Osteocyte (in vitro differentiated cells): Measurements from ENCODE around the gene SRRM4. TPM values are rescaled to one million over a fixed set of nuclear protein-coding genes. Genes with fewer than 3 reads are reported as not detected.
A peak's percentile ranks its signal among the peaks of the same experiment; 100 is the strongest.

Experiments used
- DNase-seq: peaks from one replicate; pipeline ENCODE4 v3.0.0; 2021; ENCODE audit warnings: mixed read lengths; ENCODE audit not compliant: unreplicated experiment; ENCODE audit errors: extremely low spot score
- H3K27ac Mint-ChIP-seq: one replicate; pipeline ENCODE4 v1.8.0; 2021; ENCODE audit warnings: mild to moderate bottlenecking, mixed read lengths; ENCODE audit not compliant: unreplicated experiment
- H3K27me3 Mint-ChIP-seq: one replicate; pipeline ENCODE4 v1.8.0; 2021; ENCODE audit warnings: mixed read lengths; ENCODE audit not compliant: unreplicated experiment
- H3K36me3 Mint-ChIP-seq: one replicate; pipeline ENCODE4 v1.8.0; 2021; ENCODE audit warnings: mixed read lengths; ENCODE audit not compliant: unreplicated experiment
- H3K4me1 Mint-ChIP-seq: one replicate; pipeline ENCODE4 v1.8.0; 2021; ENCODE audit warnings: mixed read lengths; ENCODE audit not compliant: unreplicated experiment
- H3K4me3 Mint-ChIP-seq: one replicate; pipeline ENCODE4 v1.8.0; 2021; ENCODE audit warnings: mild to moderate bottlenecking, moderate library complexity, mixed read lengths; ENCODE audit not compliant: unreplicated experiment
- H3K9me3 Mint-ChIP-seq: one replicate; pipeline ENCODE4 v1.8.0; 2021; ENCODE audit warnings: mixed read lengths; ENCODE audit not compliant: unreplicated experiment
- total RNA-seq: library from RNA; stranded (reverse); gene quantifications from 2 replicates; pipeline ENCODE4 v1.2.1, GENCODE V29; 2021
- TF ChIP-seq, protein P1 (sequence below): fragments of 200-600 bp; sonication (generic); IDR thresholded peaks from 2 replicates; pipeline ENCODE4 v1.5.0; 2021; ENCODE audit warnings: antibody characterized with exemption, mild to moderate bottlenecking, moderate library complexity

SRRM4 gene
- total RNA-seq, 1 donor from 2014 or later = not detected

DNA sequence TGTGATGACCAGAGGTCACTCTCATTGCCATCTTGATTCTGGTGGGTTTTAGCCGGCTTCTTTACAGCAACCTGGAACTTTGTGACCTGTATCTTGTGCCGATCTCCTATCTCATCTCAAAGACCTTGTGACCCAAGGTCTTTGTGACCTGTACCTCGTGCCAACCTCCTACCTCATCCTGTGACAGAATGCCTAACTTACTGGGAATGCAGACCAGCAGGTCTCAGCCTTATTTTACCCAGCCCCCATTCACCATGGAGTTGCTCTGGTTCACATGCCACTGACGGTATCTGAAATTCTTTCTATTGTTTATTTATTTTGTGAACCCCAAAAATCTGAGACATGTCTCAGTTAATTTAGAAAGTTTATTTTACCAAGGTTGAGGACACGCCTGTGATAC is 189.9 kb downstream of the SRRM4 start:
- no peak overlapping the region for H3K27ac Mint-ChIP-seq
- H3K27me3 Mint-ChIP-seq = peaks cover 23% of the 10 kb centered on the region
- H3K9me3 Mint-ChIP-seq = no peaks in the 10 kb centered on the region

GRCh38 chr12:119171691-119172425 is 190.5 kb downstream of the SRRM4 start:
- H3K27me3 Mint-ChIP-seq = peaks cover 22% of the 10 kb centered on the region
- no peak overlapping the region for H3K4me3 Mint-ChIP-seq
- H3K27ac Mint-ChIP-seq = no peak overlapping the region
- no peak for DNase-seq
- H3K36me3 Mint-ChIP-seq = no peaks in the 10 kb centered on the region
- no peaks in the 10 kb centered on the region for H3K9me3 Mint-ChIP-seq
- peaks cover 9% of the 10 kb centered on the region for H3K4me1 Mint-ChIP-seq
- TF ChIP-seq, protein P1, sequence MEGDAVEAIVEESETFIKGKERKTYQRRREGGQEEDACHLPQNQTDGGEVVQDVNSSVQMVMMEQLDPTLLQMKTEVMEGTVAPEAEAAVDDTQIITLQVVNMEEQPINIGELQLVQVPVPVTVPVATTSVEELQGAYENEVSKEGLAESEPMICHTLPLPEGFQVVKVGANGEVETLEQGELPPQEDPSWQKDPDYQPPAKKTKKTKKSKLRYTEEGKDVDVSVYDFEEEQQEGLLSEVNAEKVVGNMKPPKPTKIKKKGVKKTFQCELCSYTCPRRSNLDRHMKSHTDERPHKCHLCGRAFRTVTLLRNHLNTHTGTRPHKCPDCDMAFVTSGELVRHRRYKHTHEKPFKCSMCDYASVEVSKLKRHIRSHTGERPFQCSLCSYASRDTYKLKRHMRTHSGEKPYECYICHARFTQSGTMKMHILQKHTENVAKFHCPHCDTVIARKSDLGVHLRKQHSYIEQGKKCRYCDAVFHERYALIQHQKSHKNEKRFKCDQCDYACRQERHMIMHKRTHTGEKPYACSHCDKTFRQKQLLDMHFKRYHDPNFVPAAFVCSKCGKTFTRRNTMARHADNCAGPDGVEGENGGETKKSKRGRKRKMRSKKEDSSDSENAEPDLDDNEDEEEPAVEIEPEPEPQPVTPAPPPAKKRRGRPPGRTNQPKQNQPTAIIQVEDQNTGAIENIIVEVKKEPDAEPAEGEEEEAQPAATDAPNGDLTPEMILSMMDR = no peak

More for the DNA sequence above, 189.9 kb downstream of the SRRM4 start:
- Mint-ChIP-seq H3K4me3 (no peak overlapping the region), H3K36me3 (no peaks in the 10 kb centered on the region), H3K4me1 (peaks cover 3% of the 10 kb centered on the region)
- no peak for DNase-seq
- TF ChIP-seq, protein P1 = no peak

DNA sequence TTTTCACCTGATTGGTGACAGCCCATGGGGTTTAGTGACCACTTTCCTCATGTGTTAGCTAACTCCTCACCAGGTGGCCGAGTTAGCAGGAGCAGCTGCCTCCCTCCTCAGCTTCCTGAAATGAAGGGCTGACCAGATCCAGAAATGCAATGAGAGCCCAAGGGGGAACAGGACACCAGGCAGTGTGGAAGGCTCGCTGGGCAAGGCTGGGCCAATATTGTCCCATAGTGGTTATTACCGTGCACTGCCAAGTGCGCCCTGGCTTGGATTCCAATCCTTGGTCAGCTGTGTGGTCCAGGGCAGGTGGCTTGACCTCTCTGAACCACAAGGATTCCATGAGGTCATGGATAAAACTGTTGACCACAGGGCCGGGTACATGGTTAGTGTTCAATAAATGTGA is 193.7 kb downstream of the SRRM4 start:
- no peak for DNase-seq
- H3K27me3 Mint-ChIP-seq = peaks cover 8% of the 10 kb centered on the region
- H3K9me3 Mint-ChIP-seq = no peaks in the 10 kb centered on the region
- H3K4me1 Mint-ChIP-seq = peaks cover 28% of the 10 kb centered on the region
- no peaks in the 10 kb centered on the region for H3K36me3 Mint-ChIP-seq
- TF ChIP-seq, protein P1 = no peak
- no peak overlapping the region for H3K27ac Mint-ChIP-seq
- no peak overlapping the region for H3K4me3 Mint-ChIP-seq

DNA sequence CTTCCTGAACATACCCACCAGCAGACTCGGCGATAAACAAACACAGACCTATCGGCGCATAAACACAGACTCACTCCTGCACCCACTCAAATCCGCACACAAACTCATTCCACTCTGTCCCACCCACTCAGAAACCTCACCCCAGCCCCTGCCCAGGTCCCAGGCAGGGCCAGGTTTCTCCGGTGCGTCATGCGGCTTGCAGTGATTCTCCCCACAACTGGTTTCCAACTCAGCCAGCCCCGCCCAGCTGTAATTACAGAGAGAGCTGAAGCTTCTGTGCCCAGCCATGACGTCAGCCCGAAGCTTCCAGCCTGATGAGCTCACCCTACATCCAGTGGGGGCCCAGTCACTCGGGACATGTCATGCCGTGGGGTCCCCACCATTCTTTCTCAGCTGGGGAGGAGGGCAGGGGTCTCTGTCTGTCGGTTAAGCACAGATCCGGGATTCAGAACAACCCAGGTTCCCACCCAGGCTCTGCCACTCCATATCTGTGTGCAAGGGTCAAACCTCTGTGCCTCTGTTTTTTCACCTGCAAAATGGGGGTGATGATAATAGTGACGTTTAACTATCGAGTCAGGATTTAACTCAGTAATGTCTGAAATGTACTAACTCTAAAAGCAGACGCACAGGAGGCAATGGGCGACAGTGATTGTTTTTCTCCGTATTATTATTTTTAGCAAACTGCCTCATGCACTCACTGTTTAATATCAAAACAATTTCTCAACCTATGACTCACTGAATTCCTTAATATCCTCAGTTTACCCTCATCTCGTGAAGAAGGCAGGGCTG is 195.1 kb downstream of the SRRM4 start:
- H3K4me3 Mint-ChIP-seq = peak overlapping the region; percentile 3
- no peaks in the 10 kb centered on the region for H3K9me3 Mint-ChIP-seq

DNA sequence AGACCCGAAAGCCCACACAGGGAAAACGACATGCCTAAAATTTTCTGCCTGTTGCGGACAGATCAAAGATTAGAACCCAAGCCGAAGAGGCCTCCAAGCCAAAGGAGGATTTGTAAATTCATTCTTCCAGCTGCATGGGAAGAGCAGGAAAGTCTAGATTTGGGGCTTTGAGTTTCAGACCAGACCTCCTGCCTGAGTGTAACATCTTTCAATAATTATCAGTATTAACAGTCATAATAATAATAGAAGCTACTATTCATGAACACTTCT is 195.7 kb downstream of the SRRM4 start:
- Mint-ChIP-seq H3K36me3 (no peaks in the 10 kb centered on the region), H3K27ac (no peak overlapping the region), H3K9me3 (no peaks in the 10 kb centered on the region), H3K4me3 (no peak overlapping the region), H3K27me3 (peaks cover 5% of the 10 kb centered on the region), H3K4me1 (peaks cover 40% of the 10 kb centered on the region)
- no peak for DNase-seq
- TF ChIP-seq, protein P1 = no peak

More for the DNA sequence above, 195.1 kb downstream of the SRRM4 start:
- Mint-ChIP-seq H3K27ac (peak overlapping the region; percentile 17), H3K36me3 (no peaks in the 10 kb centered on the region), H3K4me1 (peaks cover 40% of the 10 kb centered on the region), H3K27me3 (peaks cover 8% of the 10 kb centered on the region)
- TF ChIP-seq, protein P1 = no peak
- no peak for DNase-seq
